Coronary artery (tissue), 2 donors: ENCODE measurements around the gene SCNN1B.

ENCODE experiments used
- DNase-seq: peaks from one replicate; pipeline ENCODE4 v3.0.0-alpha.2; 2017; ENCODE audit warnings: low spot score
- H3K27ac ChIP-seq, 2 donors: fragments of 200-600 bp; sonication (generic); one replicate each; pipeline ENCODE4 v1.5.1; 2016 to 2019
- H3K4me3 ChIP-seq: fragments of 200-600 bp; sonication (generic); 2 replicates; pipeline ENCODE4 v1.5.1; 2016; ENCODE audit warnings: mild to moderate bottlenecking, moderate library complexity
- CTCF ChIP-seq: fragments of 200-600 bp; sonication (generic); IDR thresholded peaks from one replicate; pipeline ENCODE4 v1.5.1; 2019; ENCODE audit warnings: antibody characterized with exemption

Gene SCNN1B

DNA sequence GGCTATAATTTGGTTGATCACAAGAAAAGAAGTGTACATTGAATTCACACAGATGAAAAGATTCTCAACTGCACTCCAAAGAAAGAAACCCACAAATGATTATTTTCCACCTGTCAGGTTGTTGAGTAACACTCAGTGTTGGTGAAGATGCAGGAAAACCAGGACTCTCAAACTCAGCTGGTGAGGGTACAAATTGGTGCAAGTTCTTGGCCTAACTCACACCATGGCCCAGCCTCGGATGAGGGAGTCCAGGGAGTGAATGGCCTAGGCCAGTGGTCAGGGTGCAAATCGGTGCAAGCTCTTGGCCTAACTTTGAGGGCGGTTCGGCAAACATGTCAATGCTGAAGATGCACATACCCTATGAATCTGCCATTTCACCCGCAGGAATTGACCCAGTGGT lies 8.6 kb downstream of the SCNN1B start:
- DNase-seq, result no peak
- no peak for TF ChIP-seq CTCF
- Histone ChIP-seq H3K27ac (no peak overlapping the region), H3K4me3 (no peak overlapping the region)

DNA sequence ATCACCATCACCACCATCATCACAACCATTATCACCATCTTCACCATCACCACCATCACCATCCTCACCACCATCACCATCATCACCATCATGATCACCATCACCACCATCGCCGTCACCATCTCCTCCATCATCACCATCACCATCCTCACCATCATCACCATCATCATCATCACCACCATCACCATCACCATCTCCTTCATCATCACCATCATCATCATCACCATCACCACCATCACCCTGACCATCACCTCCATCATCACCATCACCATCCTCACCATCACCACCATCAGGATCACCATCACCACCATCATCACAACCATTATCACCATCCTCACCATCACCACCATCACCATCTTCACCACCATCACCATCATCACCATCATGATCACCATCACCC lies 14.1 kb downstream of the SCNN1B start:
- no peak for DNase-seq
- Histone ChIP-seq H3K4me3 (no peak overlapping the region), H3K27ac (no peak overlapping the region)
- TF ChIP-seq CTCF, result no peak

GRCh38 chr16:23316634-23317265 lies 14.6 kb downstream of the SCNN1B start:
- Histone ChIP-seq H3K27ac (no peak overlapping the region), H3K4me3 (no peak overlapping the region)
- TF ChIP-seq CTCF, result no peak
- no peak for DNase-seq

- Histone ChIP-seq H3K27ac (no peak overlapping the region), H3K4me3 (no peak overlapping the region)
- no peak for DNase-seq
- no peak for TF ChIP-seq CTCF
These were observed 15.2 kb downstream of the SCNN1B start for GRCh38 chr16:23317266-23317661.

DNA sequence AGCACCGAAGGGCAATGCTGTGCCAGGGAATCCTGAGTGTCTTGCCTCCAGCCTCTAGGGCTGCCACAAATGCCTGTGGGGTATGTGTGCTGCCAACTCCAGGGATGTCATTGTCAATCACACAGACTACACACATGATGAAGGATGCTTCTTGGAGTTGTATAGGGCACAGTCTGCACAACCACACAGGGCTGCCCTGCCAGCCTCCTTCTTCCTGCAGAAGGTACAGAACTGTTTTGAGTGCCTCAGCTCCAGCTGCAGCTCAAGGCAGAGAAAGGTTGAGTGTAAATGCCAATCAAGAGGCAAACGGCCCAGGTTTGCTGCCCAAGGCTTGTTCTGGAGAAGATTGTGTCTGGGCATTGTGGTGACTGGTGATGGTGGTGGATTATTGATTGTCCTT lies 15.6 kb downstream of the SCNN1B start:
- no peak for TF ChIP-seq CTCF
- no peak overlapping the region for H3K27ac ChIP-seq
- H3K4me3 ChIP-seq, result no peak overlapping the region
- DNase-seq, result no peak

DNA sequence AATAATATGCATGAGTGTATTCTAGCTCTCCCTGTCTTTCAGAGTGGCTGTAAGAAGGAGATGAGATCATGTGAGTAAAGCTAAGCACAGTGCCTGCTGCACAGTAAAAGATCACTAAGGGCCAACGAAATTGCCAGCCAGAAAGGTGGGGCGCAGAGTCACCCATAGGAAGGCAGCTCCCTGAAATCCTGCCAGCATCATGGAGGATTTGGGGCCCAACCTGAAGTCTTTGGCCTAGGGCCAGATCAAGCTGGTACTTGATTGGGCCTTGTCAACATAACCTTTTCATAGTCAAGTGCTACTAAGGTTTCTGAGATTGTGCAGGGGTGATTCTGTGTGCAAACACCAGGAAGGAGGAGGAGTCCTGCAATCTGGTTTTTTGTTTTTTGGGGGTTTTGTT lies 16.5 kb downstream of the SCNN1B start:
- no peak for DNase-seq
- no peak for TF ChIP-seq CTCF
- Histone ChIP-seq H3K27ac (no peak overlapping the region), H3K4me3 (no peak overlapping the region)

GRCh38 chr16:23319861-23320615 lies 17.9 kb downstream of the SCNN1B start:
- Histone ChIP-seq H3K27ac (no peak overlapping the region), H3K4me3 (no peak overlapping the region)
- no peak for TF ChIP-seq CTCF
- DNase-seq, result no peak
